Thyroid gland (tissue), 4 donors: ENCODE results near the gene NCAN.

Experiments used
- CTCF ChIP-seq, 6 experiments: fragments of 200-600 bp in 3 of 6; fragments of 450-650 bp in 3 of 6; sonication (generic) in 3 of 6; IDR thresholded peaks; one replicate each; pipeline ENCODE4 v1.5.1; 2016 to 2019; ENCODE audit warnings: antibody characterized with exemption in 6 of 6, mild to moderate bottlenecking in 2 of 6, inconsistent platforms in 1 of 6, moderate library complexity in 1 of 6
- POLR2A ChIP-seq, 2 donors: fragments of 450-650 bp; IDR thresholded peaks; one replicate each; pipeline ENCODE4 v1.6.1; 2017; ENCODE audit warnings: antibody characterized with exemption in 2 of 2, mild to moderate bottlenecking in 2 of 2, moderate library complexity in 1 of 2

- TF ChIP-seq CTCF (IDR thresholded peaks at IDR 0.05) = no peak
- no peak for TF ChIP-seq POLR2A (IDR thresholded peaks at IDR 0.05)
Measured at GRCh38 chr19:19256072-19256969, 44.6 kb downstream of the NCAN start.
